Measurements from ENCODE around the gene KMT2D. TPM values are rescaled to one million over a fixed set of nuclear protein-coding genes. Genes with fewer than 3 reads are reported as not detected.

Gene KMT2D
- total RNA-seq, result 38.1 TPM
- long read RNA-seq, partial matches to known transcripts, result 2 of 5 reads
- long read RNA-seq, other reads (novel, unspliced or antisense), result 3 of 5 reads

GRCh38 chr12:49060237-49061156, at the start of gene KMT2D:
Gene KMT2D, minus strand, starts transcription at chr12:49060794. Its CDS starts 5,470 bp downstream, at chr12:49055324.
- peak; percentile 95 for DNase-seq
- ATAC-seq (ENCODE audit: poor library complexity), result peak; percentile 90
- intact Hi-C loops (cut with DNase I), result no loop called here

- intact Hi-C loops (cut with DNase I), result loop anchor here (5.0 kb wide), 1 partner anchor 43 kb away; the partner anchor contains the start of gene RHEBL1
- peak; percentile 35 for ATAC-seq (ENCODE audit: poor library complexity)
These were observed 49.3 kb upstream of the KMT2D start for GRCh38 chr12:49109641-49110463.

GRCh38 chr12:49108958-49109404, 48.4 kb upstream of the KMT2D start:
- ATAC-seq (ENCODE audit: poor library complexity) (peak; percentile 66), DNase-seq (peak; percentile 59)
- intact Hi-C loops (cut with DNase I), result no loop called here

More at GRCh38 chr12:49109641-49110463, 49.3 kb upstream of the KMT2D start:
- peak; percentile 50 for DNase-seq

GRCh38 chr12:49105504-49106084, 45.0 kb upstream of the KMT2D start:
- ATAC-seq (ENCODE audit: poor library complexity) (no peak), DNase-seq (peak; percentile 59)
- intact Hi-C loops (cut with DNase I), result no loop called here

- ATAC-seq (ENCODE audit: poor library complexity) (no peak), DNase-seq (no peak)
- intact Hi-C loops (cut with DNase I), result no loop called here
These were observed 44.2 kb upstream of the KMT2D start for GRCh38 chr12:49104822-49105221.

- ATAC-seq (ENCODE audit: poor library complexity), result no peak
- DNase-seq, result no peak
- intact Hi-C loops (cut with DNase I), result no loop called here
These were observed 39.8 kb upstream of the KMT2D start for GRCh38 chr12:49100380-49100779.

- DNase-seq, result no peak
- ATAC-seq (ENCODE audit: poor library complexity), result no peak
- intact Hi-C loops (cut with DNase I), result no loop called here
These were observed 38.1 kb upstream of the KMT2D start for GRCh38 chr12:49098703-49099102.

- ATAC-seq (ENCODE audit: poor library complexity), result peak; percentile 49
- intact Hi-C loops (cut with DNase I), result no loop called here
- no peak for DNase-seq
These were observed 37.4 kb upstream of the KMT2D start for GRCh38 chr12:49098035-49098451.

GRCh38 chr12:49097381-49097780, 36.8 kb upstream of the KMT2D start:
- no peak for DNase-seq
- no peak for ATAC-seq (ENCODE audit: poor library complexity)
- intact Hi-C loops (cut with DNase I), result no loop called here

GRCh38 chr12:49094975-49095365, 34.4 kb upstream of the KMT2D start:
- intact Hi-C loops (cut with DNase I), result no loop called here
- no peak for ATAC-seq (ENCODE audit: poor library complexity)
- DNase-seq, result no peak

- DNase-seq (peak; percentile 63), ATAC-seq (ENCODE audit: poor library complexity) (peak; percentile 31)
- intact Hi-C loops (cut with DNase I), result no loop called here
These were observed 33.8 kb upstream of the KMT2D start, which contains the start of gene DHH for GRCh38 chr12:49094160-49094974. Gene DHH, minus strand, starts transcription at chr12:49094801. Its CDS starts 289 bp downstream, at chr12:49094512.

- ATAC-seq (ENCODE audit: poor library complexity) (no peak), DNase-seq (no peak)
- intact Hi-C loops (cut with DNase I), result no loop called here
These were observed 33.2 kb upstream of the KMT2D start for GRCh38 chr12:49093792-49094159.

GRCh38 chr12:49092816-49093406, 32.3 kb upstream of the KMT2D start:
- no peak for DNase-seq
- intact Hi-C loops (cut with DNase I), result no loop called here
- no peak for ATAC-seq (ENCODE audit: poor library complexity)

GRCh38 chr12:49092086-49092815, 31.7 kb upstream of the KMT2D start:
- intact Hi-C loops (cut with DNase I), result no loop called here
- ATAC-seq (ENCODE audit: poor library complexity), result no peak
- DNase-seq, result no peak

- DNase-seq (no peak), ATAC-seq (ENCODE audit: poor library complexity) (no peak)
- intact Hi-C loops (cut with DNase I), result no loop called here
These were observed 31.2 kb upstream of the KMT2D start for GRCh38 chr12:49091836-49092085.

GRCh38 chr12:49091056-49091835, 30.7 kb upstream of the KMT2D start:
- intact Hi-C loops (cut with DNase I), result no loop called here
- DNase-seq (no peak), ATAC-seq (ENCODE audit: poor library complexity) (no peak)

All from Right ventricle myocardium superior (tissue), 1 donor.